HG03045 (cell line): ENCODE measurements around the gene ASPN.
"Not testable (repeated sequence)": the region's sequence is repeated elsewhere in the genome, so short reads cannot be mapped to it uniquely, and the experiment has no call there.

Experiments used
- ATAC-seq: cut with Tn5 transposase; IDR thresholded peaks from one replicate; pipeline ENCODE4 v1.9.1; 2021; ENCODE audit warnings: mild to moderate bottlenecking, moderate library complexity; ENCODE audit not compliant: unreplicated experiment

Gene ASPN

DNA sequence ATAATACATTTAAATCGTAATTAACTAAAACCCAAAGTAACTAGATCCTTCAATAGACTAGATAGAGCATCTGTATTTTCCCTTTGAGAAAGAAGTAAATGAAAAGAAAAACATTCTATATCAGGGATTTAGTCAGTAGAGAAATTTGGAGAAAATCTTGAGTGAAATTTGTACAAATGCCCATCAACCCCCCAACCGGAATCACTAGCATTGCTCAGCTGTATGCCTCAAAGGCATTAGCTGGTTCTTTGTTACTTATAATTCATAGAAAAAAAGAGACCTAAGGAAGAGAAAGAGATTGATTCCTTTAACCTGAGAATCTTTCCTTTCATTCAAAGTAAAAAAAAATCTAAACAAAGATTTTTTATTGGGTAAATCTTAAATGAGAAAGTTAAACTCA, 58.7 kb downstream of the ASPN start:
- ATAC-seq = no peak

DNA sequence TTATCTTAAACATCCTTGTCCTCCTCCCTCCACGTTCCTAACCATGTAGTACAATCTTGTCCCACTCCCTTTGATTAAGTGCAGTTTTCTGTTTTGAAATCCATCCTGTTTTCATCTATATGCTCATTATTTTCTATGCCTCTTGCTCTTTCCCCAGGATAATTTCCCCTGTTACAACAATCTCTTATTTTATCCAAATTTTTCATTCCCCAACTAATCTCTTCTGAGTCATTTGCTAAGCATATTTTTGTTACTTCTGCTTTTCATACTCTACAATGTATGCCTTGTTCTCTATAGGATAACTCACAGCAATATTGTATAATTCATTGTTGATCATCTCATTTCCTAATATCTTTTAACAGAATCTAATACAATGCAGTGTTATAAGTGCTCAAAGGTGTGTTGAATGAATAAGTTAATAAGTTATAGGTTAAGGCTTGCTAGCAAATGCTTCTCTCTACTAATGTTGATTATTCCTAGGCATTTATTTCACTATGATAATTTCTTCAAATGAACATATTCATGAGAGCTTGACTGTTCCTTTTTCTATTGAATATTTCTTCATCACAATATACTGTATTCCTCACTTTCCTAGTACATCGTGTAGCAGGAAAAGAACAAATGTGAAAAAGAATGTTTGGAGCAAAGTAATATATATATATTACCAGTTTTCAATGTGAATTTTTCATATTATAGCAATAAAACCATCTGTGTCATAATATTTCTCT, 59.5 kb downstream of the ASPN start:
- ATAC-seq = no peak

DNA sequence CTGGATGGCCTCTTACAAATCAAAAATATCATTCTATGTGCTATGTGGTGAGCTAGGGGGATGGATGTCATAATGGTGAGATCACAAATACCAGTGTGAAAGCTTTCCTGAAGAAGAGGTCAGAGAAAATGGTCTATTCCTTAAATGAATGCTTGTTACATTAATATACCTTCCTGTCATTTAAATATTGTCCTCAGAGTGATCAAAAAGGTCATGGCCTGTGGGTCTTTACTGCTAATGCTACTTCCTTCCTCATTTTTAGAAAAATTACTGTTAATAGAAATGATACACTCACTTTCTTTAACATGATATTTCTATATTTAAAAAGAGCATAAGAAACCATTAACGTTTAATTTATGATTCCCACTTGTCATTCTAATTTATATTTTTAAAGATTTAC, 67.7 kb downstream of the ASPN start:
- ATAC-seq = no peak

DNA sequence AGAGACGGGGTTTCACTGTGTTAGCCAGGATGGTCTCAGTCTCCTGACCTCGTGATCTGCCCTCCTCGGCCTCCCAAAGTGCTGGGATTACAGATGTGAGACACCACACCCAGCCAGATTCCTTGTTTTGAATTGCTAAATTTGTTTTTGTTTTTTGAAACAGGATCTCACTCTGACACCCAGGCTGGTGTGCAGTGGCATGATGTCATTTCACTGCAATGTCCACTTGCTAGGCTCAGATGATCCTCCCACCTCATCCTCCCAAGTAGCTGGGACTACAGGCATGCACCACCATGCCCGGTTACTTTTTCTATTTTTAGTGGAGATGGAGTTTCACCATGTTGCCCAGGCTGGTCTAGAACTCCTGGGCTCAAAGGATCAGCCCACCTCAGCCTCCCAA, 71.1 kb downstream of the ASPN start:
- ATAC-seq = not testable (repeated sequence)

DNA sequence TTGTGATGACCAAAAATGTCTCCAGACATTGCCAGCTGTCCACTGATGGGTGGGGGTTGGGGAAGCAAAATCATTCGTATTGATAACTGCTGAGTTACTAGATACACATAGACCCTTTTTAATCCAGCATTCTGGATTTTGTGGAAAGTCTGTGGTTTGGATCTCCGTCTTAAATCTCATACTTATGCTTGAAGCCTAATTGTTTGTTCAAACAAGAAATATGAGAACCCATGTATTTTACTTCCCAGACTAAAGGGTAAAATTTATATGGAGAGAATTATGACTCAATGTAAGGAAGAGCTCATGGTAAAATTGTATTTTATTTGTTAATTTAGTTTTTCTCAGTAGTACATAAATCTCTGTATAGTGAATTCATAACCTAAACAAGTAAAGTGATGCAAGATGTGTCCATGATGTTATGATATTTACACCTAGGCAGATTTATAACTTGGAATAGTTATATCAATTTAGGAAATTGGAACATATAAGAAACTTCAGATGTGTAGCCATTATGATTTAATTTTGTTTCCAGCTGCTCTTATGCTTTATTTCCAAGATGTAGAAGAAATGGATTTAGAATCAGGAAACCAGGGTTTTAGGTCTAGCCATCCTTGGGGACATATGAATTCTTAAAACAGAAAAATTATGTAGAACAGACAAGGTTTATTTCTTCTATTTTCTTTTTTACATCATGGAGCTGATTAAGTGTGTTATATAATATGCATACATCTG, 73.4 kb downstream of the ASPN start:
- no peak for ATAC-seq

DNA sequence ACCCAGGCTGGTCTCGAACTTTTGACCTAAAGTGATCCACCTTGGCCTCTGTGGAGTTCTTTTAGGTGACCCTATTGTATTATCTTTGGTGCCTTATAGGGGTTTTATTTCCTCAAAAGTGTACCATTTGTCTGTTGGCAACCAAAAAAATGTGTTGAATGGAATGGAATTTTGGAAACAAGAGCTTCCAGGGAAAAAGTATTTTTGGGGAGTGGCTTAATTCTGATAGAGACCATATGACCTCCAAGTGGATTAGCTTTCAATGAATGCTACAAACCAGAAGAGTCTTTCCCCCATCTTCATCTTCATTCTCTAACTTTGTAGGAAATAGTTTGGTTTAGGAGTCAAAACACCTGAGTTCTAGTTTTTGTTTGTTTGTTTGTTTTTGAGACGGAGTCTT, 74.5 kb downstream of the ASPN start:
- ATAC-seq = no peak

DNA sequence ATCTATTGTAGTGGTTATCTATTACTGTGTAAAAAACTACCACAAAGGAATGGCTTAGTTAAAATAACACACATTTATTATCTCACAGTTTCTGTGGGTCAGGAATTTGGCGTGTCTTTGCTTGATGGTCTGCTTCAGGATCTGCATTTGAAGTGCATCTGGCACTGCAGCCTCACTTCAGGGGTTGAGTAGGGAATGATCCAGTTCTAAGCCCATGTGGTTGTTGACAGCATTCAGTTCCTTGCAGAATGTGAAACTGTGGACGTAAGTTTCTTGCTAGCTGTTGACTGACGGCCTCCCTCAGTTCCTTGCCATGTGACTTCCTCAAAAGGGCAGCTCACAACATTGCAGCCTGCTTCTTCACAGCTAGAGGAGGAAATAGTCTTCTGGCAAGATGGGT, 75.8 kb downstream of the ASPN start:
- ATAC-seq = peak; percentile 69
